Mucosa of descending colon (tissue), 3 donors: ENCODE results near the gene CD72. TPM values are rescaled to one million over a fixed set of nuclear protein-coding genes. Genes with fewer than 3 reads are reported as not detected.

Experiments used
- ATAC-seq: fragments of 200-7000 bp; cut with Tn5 transposase; one replicate; pipeline ENCODE4 v1.9.1; 2020; ENCODE audit warnings: mild to moderate bottlenecking, moderate library complexity
- DNase-seq, 3 donors: peaks; one replicate each; pipeline ENCODE4 v3.0.0-alpha.2; 2020
- H3K36me3 ChIP-seq: fragments of 200-600 bp; one replicate; pipeline ENCODE4 v1.8.0; 2021; ENCODE audit warnings: low read depth, mild to moderate bottlenecking
- H3K4me1 ChIP-seq: fragments of 200-600 bp; one replicate; pipeline ENCODE4 v1.8.0; 2021; ENCODE audit warnings: low read depth, mild to moderate bottlenecking
- H3K4me3 ChIP-seq: fragments of 200-600 bp; one replicate; pipeline ENCODE4 v1.8.0; 2021; ENCODE audit warnings: mild to moderate bottlenecking
- H3K9me3 ChIP-seq: fragments of 200-600 bp; one replicate; pipeline ENCODE4 v1.8.0; 2021; ENCODE audit warnings: mild to moderate bottlenecking
- intact Hi-C, 2 donors: fragments of 100-400 bp; cut with DNase I in 1 of 2; cut with micrococcal nuclease in 1 of 2; formaldehyde crosslinking; loops; one replicate each; pipeline versions ENCODE4 v1.11.0 to v1.11.1; 2022; cut with DNase I, micrococcal nuclease
- total RNA-seq, 3 donors: library from RNA; stranded (reverse); fragmentation: NEBNext Ultra II Directional in 2 of 3; extraction: Animal tissue kit (Norgen Biotek cat#: 25700) in 2 of 3; gene quantifications; one replicate each; pipeline versions ENCODE4 v1.2.1 to v1.2.4, GENCODE V29; 2021 to 2023
- TF ChIP-seq, protein P1 (sequence below): fragments of 200-600 bp; IDR thresholded peaks from one replicate; pipeline ENCODE4 v1.8.0; 2022; ENCODE audit warnings: antibody characterized with exemption, mild to moderate bottlenecking
- donor health status: DM: no; HTN: no; CAD: no; lungs with moderate emphysema.
- donor health status: DM: no; HTN: no; CAD: no.
- donor health status: DM: no; HTN: yes; CAD: no.

CD72 gene
- total RNA-seq, 3 donors from 2014 or later: 1.6 to 3.0 (median 1.6) TPM

DNA sequence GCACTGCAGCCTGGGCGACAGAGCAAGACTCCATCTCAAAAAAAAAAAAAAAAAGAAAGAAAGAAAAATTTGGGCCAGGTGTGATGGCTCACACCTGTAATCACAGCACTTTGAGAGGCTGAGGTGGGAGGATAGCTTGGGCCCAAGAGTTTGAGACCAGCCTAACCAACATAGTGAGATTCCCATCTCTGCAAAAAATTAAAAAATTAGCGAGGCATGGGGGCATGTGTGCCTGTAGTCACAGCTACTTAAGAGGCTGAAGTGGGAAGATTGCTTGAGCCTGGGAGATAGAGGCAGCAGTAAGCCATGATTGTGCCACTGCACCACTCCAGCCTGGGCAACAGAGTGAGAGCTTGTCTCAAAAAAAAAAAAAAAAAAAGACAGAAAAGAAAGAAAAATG, 35.4 kb upstream of the CD72 start:
- intact Hi-C loops: no loop called here
- peaks cover 35% of the 10 kb centered on the region for H3K4me1 ChIP-seq
- no peak for DNase-seq
- no peak for ATAC-seq
- H3K9me3 ChIP-seq: no peaks in the 10 kb centered on the region
- peaks cover 5% of the 10 kb centered on the region for H3K36me3 ChIP-seq
- no peak overlapping the region for H3K4me3 ChIP-seq
- TF ChIP-seq, protein P1, sequence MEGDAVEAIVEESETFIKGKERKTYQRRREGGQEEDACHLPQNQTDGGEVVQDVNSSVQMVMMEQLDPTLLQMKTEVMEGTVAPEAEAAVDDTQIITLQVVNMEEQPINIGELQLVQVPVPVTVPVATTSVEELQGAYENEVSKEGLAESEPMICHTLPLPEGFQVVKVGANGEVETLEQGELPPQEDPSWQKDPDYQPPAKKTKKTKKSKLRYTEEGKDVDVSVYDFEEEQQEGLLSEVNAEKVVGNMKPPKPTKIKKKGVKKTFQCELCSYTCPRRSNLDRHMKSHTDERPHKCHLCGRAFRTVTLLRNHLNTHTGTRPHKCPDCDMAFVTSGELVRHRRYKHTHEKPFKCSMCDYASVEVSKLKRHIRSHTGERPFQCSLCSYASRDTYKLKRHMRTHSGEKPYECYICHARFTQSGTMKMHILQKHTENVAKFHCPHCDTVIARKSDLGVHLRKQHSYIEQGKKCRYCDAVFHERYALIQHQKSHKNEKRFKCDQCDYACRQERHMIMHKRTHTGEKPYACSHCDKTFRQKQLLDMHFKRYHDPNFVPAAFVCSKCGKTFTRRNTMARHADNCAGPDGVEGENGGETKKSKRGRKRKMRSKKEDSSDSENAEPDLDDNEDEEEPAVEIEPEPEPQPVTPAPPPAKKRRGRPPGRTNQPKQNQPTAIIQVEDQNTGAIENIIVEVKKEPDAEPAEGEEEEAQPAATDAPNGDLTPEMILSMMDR: no peak

DNA sequence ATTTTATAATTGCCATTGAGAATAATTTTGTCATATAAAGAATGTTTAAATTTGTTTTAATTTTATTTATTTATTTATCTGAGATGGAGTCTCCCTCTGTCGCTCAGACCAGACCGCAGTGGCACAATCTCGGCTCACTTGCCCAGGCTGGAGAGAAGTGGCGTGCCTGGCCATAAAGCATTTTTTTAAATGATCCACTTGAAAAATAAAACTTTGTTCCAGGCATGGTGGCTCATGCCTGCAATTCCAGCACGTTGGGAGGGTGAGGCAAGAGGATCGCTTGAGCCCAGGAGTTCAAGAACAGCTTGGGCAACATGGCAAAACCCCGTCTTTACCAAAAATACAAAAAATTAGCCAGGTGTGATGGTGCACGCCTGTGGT, 34.6 kb upstream of the CD72 start:
- no peaks in the 10 kb centered on the region for H3K9me3 ChIP-seq
- TF ChIP-seq, protein P1: no peak
- DNase-seq (no peak), ATAC-seq (no peak)
- H3K4me1 ChIP-seq: peaks cover 32% of the 10 kb centered on the region
- no peak overlapping the region for H3K4me3 ChIP-seq
- peaks cover 3% of the 10 kb centered on the region for H3K36me3 ChIP-seq
- intact Hi-C loops: no loop called here

DNA sequence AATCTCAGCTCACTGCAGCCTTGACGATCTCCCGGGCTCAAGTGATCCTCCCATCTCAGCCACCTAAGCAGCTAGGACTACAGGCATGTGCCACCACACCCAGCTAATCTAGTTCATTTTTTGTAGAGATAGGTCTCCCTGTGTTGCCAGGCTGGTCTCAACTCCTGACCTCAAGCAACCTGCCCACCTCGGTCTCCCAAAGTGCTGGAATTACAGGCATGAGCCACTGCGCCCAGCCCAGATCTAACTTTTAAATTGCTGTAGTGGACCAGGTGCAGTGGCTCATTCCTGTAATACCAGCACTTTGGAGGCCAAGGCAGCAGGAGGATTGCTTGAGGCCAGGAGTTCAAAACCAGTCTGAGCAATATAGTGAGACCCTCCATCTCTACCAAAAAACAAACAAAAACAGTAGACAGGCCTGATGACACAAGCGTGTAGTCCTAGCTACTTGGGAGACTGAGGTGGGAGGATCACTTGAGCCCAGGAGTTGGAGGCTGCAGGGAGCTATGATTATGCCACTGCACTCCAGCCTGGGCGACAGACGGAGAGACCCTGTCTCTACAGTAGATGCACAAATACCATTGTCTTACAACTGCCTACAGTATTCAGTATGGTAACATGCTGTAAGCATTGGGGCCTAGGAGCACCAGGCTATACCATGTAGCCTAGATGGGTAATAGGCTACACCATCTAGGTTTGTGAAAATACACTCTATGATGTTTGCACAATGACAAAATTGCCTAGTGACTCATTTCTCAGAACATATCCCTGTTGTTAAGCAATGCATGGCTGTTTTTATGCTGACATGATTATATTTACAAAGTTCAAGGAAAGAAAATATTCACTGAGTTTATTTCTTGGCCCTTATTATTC, 34.0 kb upstream of the CD72 start:
- peaks cover 26% of the 10 kb centered on the region for H3K4me1 ChIP-seq
- TF ChIP-seq, protein P1: no peak
- DNase-seq (peak in 1 of 3 donors; percentile 52), ATAC-seq (peak; percentile 80)
- no peaks in the 10 kb centered on the region for H3K9me3 ChIP-seq
- intact Hi-C loops: no loop called here
- no peak overlapping the region for H3K4me3 ChIP-seq
- H3K36me3 ChIP-seq: no peaks in the 10 kb centered on the region

DNA sequence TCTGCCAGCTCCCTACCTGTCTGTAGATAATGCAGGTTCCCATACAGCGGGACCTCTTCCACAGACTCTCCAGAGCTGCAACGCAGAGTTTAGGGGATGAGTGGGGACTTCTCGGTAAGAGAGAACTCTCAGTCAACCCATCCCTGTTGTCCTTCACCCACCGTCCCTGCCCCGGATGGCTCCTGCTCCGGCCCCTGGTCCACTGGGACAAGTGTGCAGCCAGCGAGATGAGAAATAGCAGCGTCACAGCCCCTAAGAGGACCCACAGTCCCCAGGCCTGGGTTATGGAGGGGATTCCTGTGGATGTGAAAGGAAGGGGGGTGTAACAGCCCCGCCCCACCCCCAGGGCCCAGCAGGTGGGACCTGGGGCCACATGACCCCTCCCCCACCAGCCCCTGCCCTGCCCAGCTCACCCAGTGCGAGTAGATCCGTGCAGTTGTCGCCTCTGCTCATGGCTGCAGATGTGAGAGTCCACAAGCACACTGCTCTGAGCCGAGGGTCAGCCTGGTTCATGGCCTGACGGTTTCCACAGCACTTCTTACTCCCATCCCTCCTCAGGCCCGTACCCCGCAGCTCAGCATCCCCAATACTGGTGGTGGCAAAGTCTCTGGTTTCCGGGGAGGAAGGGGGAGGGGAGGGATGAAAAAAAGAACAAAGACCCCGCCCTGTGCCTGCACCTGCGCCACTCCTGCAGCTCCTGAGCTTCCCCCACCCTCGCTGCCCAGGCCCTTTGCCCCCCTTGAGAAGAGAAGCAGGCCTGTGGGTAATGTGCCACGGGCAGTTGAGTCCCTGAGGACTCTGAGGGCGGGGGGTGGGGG, 32.3 kb upstream of the CD72 start, which contains the start of gene SIT1:
Gene SIT1, minus strand, starts transcription at position 591 of the 818 bp plus-strand sequence. Its CDS starts 78 bp downstream, at position 513.
- TF ChIP-seq, protein P1: no peak
- Histone ChIP-seq H3K9me3 (no peaks in the 10 kb centered on the region), H3K36me3 (no peaks in the 10 kb centered on the region), H3K4me3 (no peak within 1 kb of the TSS), H3K4me1 (peaks cover 21% of the 10 kb centered on the region)
- DNase-seq (peak in 2 of 3 donors; percentile 47 to 71), ATAC-seq (no peak)
- intact Hi-C loops: no loop called here

DNA sequence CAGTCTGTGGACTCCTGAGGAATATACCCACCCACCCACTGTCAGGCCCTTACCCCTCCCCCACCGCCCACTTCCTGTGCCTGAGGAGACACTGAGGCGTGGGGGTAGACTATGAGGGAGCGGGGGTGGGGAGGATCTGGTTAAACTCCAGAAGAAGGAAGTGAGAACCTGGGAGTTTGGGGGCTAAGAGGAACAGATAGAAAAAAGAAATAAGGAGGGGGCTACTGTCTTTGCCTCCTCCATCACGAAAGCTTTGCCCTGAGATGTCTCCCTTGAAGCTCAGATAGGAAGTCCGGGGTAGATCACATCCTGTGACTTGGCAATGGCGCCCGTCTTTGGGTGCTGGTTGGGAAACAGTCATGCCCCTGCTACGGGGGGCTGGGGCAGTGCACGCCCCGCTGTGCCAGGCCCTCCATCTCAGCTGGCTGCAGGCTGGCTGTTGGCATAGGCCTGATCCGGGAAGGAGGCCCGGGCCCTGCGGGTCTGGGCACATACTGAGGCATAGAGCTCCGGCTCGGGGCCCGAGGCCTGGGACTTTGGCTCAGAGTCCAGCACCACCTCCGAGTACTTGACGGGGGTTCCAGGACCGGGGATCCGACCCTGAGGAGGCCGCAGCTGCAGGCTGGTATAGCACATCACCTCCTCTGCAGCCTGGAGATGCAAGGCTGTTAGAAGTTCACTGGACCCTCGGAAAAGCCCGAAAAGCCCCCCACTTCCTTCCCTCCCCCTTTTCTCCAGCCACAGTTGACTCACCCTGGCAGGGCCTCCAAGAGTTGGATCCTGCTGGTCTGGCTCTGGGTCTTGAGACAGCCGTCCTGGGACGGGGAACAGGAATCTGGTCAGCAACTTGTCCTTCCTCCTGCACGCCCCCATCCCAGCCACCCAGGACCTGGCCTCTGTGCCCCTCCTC, 31.5 kb upstream of the CD72 start:
- TF ChIP-seq, protein P1: no peak
- DNase-seq (peak; percentile 63 to 76 (median 64)), ATAC-seq (no peak)
- intact Hi-C loops: loop anchor here in 1 of 2 donors (10.0 kb wide), 1 partner anchor 55 kb away; no protein-coding TSS in a partner anchor
- H3K4me3 ChIP-seq: no peak overlapping the region
- no peaks in the 10 kb centered on the region for H3K9me3 ChIP-seq
- H3K4me1 ChIP-seq: peaks cover 21% of the 10 kb centered on the region
- H3K36me3 ChIP-seq: no peaks in the 10 kb centered on the region
